ENCODE measurements around the gene DLEC1.

- TF ChIP-seq CTCF (IDR thresholded peaks at IDR 0.05; ENCODE audit: borderline replicate concordance, extremely low read depth, low read length, poor library complexity, severe bottlenecking) = peak; percentile 78
- no peak for TF ChIP-seq EZH2 (IDR thresholded peaks at IDR 0.05; ENCODE audit: borderline replicate concordance, low read depth, low read length, severe bottlenecking)
Measured at GRCh38 chr3:38004415-38005075, 34.5 kb upstream of the DLEC1 start.
